Activated naive CD8-positive, alpha-beta T cell treated with anti-CD3 and anti-CD28 coated beads, Interleukin-2, amount 50 U/mL, for 24 hours (primary cell): ENCODE measurements around the gene PSMA7.

Experiments used
- ATAC-seq: fragments of 150-1000 bp; cut with Tn5 transposase; one replicate; pipeline ENCODE4 v1.10.0; 2021
- DNase-seq: peaks from one replicate; pipeline ENCODE4 v3.0.0; 2021
- H3K27ac Mint-ChIP-seq: one replicate; pipeline ENCODE4 v1.8.0; 2021; ENCODE audit warnings: mild to moderate bottlenecking, mixed read lengths
- H3K27me3 Mint-ChIP-seq: one replicate; pipeline ENCODE4 v1.8.0; 2021; ENCODE audit warnings: mixed read lengths
- H3K36me3 Mint-ChIP-seq: one replicate; pipeline ENCODE4 v1.8.0; 2021; ENCODE audit warnings: low read depth, mixed read lengths
- H3K4me1 Mint-ChIP-seq: one replicate; pipeline ENCODE4 v1.8.0; 2021; ENCODE audit warnings: mixed read lengths
- H3K4me3 Mint-ChIP-seq: one replicate; pipeline ENCODE4 v1.8.0; 2021; ENCODE audit warnings: mild to moderate bottlenecking, moderate library complexity, mixed read lengths
- H3K9me3 Mint-ChIP-seq: one replicate; pipeline ENCODE4 v1.8.0; 2021; ENCODE audit warnings: mixed read lengths

Gene PSMA7

DNA sequence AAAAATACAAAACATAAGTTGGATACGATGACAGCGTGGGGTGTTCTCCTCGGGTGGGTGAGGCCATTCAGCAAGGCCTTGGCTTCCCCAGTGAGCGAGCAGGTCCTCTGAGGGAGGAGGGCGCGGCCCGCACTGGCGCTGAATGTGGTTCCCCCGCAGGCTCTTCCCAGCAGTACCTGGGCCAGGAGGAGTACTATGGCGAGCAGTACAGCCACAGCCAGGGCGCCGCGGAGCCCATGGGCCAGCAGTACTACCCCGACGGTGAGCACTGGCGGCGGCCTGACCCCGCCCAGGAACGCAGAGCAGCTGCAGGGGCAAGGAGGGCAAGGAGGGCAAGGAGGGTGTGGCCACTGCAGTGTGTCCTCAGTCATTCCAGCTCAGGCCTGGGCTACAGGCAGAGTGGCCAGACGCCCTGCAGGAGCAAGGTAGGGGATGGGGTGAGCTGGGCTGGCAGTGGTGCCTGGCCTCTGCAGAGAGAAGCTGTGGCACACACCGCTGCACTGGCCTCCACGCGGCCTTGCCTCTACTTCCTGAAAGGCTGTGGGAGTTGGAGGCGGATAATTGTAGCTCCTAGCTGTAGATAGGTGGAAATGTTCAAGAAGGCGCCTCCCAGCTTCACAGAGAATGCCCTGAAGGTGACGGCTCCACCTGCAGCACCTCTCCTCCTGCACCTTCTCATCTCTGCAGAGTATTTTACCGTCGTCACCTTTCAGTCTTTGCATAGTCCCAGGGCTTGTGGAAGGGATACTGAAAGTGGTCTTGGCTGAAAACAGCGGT lies 21.0 kb upstream of the PSMA7 start:
- H3K4me3 Mint-ChIP-seq = no peak overlapping the region
- H3K4me1 Mint-ChIP-seq = peaks cover 12% of the 10 kb centered on the region
- H3K27ac Mint-ChIP-seq = no peak overlapping the region
- H3K36me3 Mint-ChIP-seq = peaks cover 24% of the 10 kb centered on the region
- ATAC-seq (no peak), DNase-seq (no peak)
- no peaks in the 10 kb centered on the region for H3K27me3 Mint-ChIP-seq
- H3K9me3 Mint-ChIP-seq = no peaks in the 10 kb centered on the region

DNA sequence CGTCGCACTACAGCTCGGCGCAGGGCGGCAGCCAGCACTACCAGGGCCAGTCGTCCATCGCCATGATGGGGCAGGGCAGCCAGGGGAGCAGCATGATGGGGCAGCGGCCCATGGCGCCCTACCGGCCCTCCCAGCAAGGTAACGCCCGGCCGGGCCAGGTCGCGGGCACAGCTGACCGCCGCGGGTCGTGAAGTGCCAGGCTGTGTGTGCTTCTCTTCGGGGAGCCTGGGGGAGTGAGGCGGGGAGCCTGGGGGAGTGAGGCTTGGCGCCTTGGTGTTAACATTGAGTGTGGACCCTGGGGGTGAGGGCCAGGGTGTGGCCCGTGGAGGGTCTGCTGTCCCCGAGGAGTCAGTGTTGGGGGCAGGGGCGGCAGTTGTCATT lies 20.3 kb upstream of the PSMA7 start:
- Mint-ChIP-seq H3K27ac (no peak overlapping the region), H3K4me3 (no peak overlapping the region), H3K27me3 (no peaks in the 10 kb centered on the region), H3K9me3 (no peaks in the 10 kb centered on the region), H3K4me1 (peaks cover 12% of the 10 kb centered on the region), H3K36me3 (peaks cover 25% of the 10 kb centered on the region)
- DNase-seq = no peak
- no peak for ATAC-seq

DNA sequence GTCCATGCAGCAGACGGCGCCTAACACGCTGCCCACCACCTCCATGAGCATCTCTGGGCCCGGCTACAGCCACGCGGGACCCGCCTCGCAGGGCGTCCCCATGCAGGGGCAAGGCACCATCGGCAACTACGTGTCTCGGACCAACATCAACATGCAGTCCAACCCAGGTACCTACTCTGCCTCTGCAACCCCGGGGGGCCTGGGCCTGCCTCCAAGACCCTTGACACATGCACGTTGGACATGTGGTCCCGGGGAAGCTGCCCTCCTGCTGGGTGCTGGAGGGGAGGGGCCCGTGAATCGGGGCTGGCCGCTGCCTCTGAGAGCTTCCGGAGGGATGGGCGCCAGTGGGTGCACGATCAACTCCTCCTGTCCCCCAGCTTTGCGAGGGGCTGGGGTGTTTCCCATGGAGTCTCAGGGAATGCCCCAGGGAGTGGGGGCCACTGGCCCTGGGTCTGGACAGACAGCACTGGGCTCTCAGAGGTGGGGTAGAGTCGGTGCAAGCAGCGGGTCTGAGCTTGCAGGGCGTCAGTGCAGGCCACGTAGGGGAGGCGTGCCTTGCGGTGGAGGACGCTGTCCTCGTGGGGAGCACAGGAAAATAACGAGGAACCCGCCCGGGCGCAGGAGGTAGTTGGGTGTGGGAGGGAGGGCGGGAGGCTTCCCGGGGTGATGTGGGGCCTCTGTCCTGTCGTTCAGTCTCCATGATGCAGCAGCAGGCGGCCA lies 19.7 kb upstream of the PSMA7 start:
- peaks cover 12% of the 10 kb centered on the region for H3K4me1 Mint-ChIP-seq
- no peak overlapping the region for H3K27ac Mint-ChIP-seq
- H3K36me3 Mint-ChIP-seq = peaks cover 23% of the 10 kb centered on the region
- H3K27me3 Mint-ChIP-seq = no peaks in the 10 kb centered on the region
- H3K4me3 Mint-ChIP-seq = no peak overlapping the region
- ATAC-seq (no peak), DNase-seq (no peak)
- no peaks in the 10 kb centered on the region for H3K9me3 Mint-ChIP-seq

DNA sequence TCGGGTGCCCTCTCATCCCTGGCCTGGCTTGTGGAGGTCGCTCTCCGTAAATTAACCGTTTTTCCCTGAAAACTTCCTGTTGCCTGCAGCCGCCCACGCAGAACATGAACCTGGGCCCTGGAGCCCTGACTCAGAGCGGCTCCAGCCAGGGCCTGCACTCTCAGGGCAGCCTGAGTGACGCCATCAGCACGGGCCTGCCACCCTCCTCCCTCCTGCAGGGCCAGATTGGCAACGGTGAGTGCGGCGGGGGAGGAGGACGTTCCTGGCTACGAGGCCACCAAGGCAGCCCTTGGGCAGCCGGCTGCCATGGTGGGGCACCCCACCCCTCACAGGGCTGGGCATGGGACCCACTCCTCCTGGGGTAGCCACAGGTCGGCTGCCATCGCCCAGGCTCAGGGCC lies 18.2 kb upstream of the PSMA7 start:
- no peak for ATAC-seq
- Mint-ChIP-seq H3K4me1 (peaks cover 12% of the 10 kb centered on the region), H3K36me3 (peaks cover 21% of the 10 kb centered on the region), H3K27me3 (no peaks in the 10 kb centered on the region), H3K9me3 (no peaks in the 10 kb centered on the region), H3K27ac (no peak overlapping the region), H3K4me3 (no peak overlapping the region)
- DNase-seq = no peak

DNA sequence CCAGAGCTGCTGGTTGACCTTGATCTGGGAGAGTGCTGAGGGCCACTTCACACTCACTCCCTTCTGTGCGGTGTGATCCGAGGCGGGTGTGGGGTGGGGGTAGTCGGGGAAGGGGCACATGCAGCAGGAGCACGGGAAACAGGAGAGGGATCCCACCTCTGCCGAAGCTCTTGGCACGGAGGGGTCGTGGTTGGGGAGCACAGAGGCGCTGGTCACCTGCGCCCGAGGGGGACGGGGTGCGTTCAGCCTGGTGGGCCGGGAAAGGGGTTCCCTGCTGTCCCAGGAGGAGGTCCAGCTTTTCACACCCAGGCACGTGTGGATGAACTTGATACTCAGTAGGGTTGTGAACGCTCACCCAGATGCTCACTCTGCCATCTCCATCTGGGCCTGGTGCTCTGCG lies 17.7 kb upstream of the PSMA7 start:
- H3K27me3 Mint-ChIP-seq = no peaks in the 10 kb centered on the region
- no peak for ATAC-seq
- H3K4me1 Mint-ChIP-seq = peaks cover 17% of the 10 kb centered on the region
- no peak overlapping the region for H3K4me3 Mint-ChIP-seq
- no peaks in the 10 kb centered on the region for H3K9me3 Mint-ChIP-seq
- H3K36me3 Mint-ChIP-seq = peaks cover 21% of the 10 kb centered on the region
- no peak overlapping the region for H3K27ac Mint-ChIP-seq
- no peak for DNase-seq

DNA sequence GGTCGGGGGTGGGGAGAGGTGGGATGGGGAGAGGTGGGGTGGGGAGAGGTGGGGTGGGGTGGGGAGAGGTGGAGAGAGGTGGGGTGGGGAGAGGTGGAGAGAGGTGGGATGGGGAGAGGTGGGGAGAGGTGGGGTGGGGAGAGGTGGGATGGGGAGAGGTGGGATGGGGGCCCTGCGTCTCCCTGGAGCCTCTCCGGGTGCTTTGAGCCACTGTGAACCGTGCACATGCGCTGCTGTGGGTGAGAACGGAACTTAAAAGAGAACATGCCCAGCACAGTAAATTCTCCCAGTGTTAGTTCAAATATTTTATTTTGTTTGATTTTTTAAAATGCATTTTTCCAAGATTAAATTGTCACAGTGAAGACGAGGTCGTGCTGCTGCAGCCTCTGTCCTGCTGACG lies 17.1 kb upstream of the PSMA7 start:
- no peak for ATAC-seq
- Mint-ChIP-seq H3K27ac (no peak overlapping the region), H3K36me3 (peaks cover 17% of the 10 kb centered on the region)

DNA sequence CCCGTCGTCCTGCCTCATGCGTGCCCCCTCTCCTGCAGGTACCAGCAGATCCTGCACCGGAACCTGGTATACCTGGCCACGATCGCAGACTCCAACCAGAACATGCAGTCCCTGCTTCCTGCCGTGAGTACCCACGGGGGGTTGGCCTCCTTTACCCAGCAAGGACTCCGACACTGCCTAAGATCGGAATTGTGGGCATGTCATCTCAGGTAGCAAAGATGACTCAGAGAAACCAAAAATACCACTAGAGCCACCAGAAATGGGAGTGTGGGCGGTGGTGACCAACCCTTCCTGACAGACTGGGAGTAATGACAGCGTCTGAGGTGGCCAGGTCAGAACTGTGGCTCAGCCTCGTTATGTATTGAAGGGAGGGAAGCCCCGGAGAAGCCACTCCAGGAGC lies 16.6 kb upstream of the PSMA7 start:
- DNase-seq (peak; percentile 78), ATAC-seq (peak; percentile 82)
- Mint-ChIP-seq H3K27ac (peak overlapping the region; percentile 83), H3K4me3 (peak overlapping the region; percentile 40), H3K9me3 (no peaks in the 10 kb centered on the region), H3K36me3 (peaks cover 16% of the 10 kb centered on the region), H3K4me1 (peaks cover 17% of the 10 kb centered on the region), H3K27me3 (no peaks in the 10 kb centered on the region)

More for the DNA sequence above, 17.1 kb upstream of the PSMA7 start:
- Mint-ChIP-seq H3K9me3 (no peaks in the 10 kb centered on the region), H3K27me3 (no peaks in the 10 kb centered on the region), H3K4me3 (no peak overlapping the region), H3K4me1 (peaks cover 17% of the 10 kb centered on the region)
- no peak for DNase-seq

DNA sequence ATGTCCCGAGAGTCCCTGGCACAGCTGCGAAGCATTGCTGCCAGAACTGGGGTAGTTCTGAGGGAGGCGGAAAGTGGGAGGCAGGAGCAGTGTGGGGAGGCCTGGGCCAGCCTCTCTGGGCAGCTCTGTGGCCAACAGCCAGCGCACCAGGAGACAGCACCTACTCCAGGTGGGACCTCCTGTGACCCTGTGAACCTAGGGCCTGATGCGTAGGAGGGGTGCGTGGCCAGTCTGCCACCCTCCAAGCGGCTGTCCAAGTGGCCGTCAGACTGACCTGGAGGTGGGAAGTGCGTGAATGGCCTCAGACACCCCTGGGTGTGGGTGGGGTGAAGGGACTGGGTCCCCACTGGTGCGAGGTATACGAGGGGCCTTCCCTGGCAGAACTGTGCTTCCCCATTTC lies 15.9 kb upstream of the PSMA7 start:
- peaks cover 17% of the 10 kb centered on the region for H3K4me1 Mint-ChIP-seq
- DNase-seq (no peak), ATAC-seq (no peak)
- peaks cover 23% of the 10 kb centered on the region for H3K36me3 Mint-ChIP-seq
- no peaks in the 10 kb centered on the region for H3K27me3 Mint-ChIP-seq
- H3K9me3 Mint-ChIP-seq = no peaks in the 10 kb centered on the region
- H3K4me3 Mint-ChIP-seq = no peak overlapping the region
- H3K27ac Mint-ChIP-seq = no peak overlapping the region

DNA sequence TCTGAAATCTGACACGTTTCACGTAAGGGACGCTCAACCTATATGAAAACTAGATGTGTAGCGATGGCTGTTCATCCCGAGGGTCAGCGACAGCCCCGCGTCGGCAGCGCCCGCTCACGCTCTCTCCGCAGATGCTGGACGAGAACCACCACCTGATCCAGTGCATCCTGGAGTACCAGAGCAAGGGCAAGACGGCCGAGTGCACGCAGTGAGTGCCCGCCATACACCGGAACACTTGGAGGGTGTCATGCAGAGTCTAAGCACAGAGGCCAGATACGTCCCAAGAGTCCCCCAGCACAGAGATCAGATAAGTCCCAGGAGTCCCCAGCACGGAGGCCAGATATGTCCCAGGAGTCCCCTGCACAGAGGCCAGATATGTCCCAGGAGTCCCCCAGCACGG lies 15.3 kb upstream of the PSMA7 start:
- Mint-ChIP-seq H3K9me3 (no peaks in the 10 kb centered on the region), H3K36me3 (peaks cover 24% of the 10 kb centered on the region), H3K4me3 (no peak overlapping the region), H3K27me3 (no peaks in the 10 kb centered on the region), H3K27ac (no peak overlapping the region), H3K4me1 (peaks cover 17% of the 10 kb centered on the region)
- DNase-seq (no peak), ATAC-seq (no peak)

DNA sequence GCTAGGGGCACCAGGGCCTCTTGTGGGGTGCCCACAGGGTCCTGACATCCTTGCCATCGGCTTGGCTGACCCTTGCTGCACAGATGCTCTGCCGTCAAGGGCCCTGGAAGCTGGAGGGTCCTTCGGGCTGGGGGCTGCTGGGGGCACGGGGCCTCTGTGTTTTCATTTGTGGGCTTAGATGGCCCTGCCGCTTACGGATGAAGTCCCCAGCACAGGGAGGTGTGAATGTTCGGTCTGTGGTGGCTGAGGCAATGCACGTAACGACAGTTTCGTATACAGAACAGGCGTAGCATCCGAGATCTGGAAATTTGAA lies 14.8 kb upstream of the PSMA7 start:
- Mint-ChIP-seq H3K4me3 (no peak overlapping the region), H3K27me3 (no peaks in the 10 kb centered on the region), H3K36me3 (peaks cover 28% of the 10 kb centered on the region), H3K9me3 (no peaks in the 10 kb centered on the region), H3K27ac (no peak overlapping the region), H3K4me1 (peaks cover 17% of the 10 kb centered on the region)
- DNase-seq = no peak
- no peak for ATAC-seq

DNA sequence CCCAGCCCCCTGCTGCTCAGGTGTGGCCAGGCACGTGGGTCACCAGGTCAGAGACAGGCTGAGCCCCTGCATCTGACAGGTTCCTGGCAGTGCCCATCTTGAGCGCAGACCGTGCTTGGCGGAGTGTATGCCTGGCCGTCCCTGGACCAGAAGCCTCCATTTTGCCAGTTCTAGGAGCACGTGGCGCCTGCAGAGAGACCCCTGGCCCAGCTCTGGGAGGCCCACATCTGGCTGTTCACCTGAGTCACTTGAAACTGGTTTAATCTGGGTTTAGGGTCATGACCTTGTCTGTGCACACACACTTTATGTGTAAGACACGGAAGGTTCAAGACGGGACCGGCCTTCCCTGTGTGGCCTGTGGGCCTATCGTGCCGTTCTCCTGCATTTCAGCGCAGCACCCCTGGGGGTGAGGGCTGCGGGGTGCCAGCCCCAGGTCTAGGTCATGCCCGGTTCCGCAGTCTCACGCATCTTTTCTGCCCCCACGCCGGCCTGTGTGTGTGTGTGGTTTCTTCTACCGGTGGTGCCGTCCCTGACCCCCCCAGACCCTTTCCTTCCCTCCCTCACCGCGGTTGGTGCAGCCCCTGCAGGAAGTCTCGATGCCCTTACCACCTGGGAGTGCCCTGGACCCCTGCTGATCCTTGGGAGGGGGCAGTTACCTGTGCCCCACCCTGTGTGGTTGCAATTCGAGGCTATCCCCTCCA lies 14.3 kb upstream of the PSMA7 start:
- no peak for DNase-seq
- H3K4me3 Mint-ChIP-seq = no peak overlapping the region
- no peak overlapping the region for H3K27ac Mint-ChIP-seq
- no peak for ATAC-seq
- peaks cover 33% of the 10 kb centered on the region for H3K36me3 Mint-ChIP-seq
- peaks cover 17% of the 10 kb centered on the region for H3K4me1 Mint-ChIP-seq
- no peaks in the 10 kb centered on the region for H3K27me3 Mint-ChIP-seq
- peaks cover 4% of the 10 kb centered on the region for H3K9me3 Mint-ChIP-seq

DNA sequence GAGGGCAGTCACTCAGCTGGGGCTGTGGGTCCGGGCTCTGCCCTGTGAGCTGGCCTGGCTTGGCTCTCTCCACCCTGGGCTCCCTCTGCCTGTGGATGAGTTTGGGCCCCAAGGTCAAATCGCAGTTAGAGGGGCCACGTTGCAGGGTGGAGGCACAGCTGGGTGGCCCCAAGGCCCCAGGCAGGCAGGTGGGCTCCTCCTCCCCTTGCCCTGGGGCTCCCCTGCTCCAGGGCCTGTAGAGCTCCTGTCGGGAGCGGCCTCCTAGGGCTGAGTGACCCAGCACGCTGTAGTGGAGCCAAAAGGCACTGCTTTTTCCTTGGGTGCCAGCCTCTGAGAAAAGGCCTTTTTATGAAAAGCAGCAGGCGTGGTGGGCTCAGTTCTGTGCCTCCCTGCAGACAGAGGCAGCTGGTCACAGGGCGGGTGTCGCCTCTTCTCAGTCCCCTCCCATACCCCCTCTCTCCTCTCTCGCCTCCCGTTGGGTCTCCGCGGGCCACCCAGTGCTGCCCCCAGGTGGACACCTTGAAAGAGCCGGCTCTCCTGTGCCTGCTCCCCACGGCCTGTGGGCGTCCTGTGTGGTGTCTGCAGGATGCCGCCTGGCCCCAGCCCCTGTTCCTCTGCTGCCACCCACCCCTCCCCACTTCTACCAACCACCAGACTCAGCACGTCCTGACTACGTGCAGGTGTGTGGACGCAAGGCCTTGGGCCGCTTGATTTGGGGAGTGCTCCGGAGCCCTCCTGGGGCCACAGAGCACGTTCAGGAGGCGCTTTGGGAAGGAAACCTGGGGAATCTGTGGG lies 13.6 kb upstream of the PSMA7 start:
- Mint-ChIP-seq H3K9me3 (peaks cover 4% of the 10 kb centered on the region), H3K27me3 (no peaks in the 10 kb centered on the region), H3K27ac (no peak overlapping the region), H3K4me1 (peaks cover 17% of the 10 kb centered on the region), H3K36me3 (peaks cover 39% of the 10 kb centered on the region), H3K4me3 (no peak overlapping the region)
- peak; percentile 64 for ATAC-seq
- DNase-seq = peak; percentile 81

DNA sequence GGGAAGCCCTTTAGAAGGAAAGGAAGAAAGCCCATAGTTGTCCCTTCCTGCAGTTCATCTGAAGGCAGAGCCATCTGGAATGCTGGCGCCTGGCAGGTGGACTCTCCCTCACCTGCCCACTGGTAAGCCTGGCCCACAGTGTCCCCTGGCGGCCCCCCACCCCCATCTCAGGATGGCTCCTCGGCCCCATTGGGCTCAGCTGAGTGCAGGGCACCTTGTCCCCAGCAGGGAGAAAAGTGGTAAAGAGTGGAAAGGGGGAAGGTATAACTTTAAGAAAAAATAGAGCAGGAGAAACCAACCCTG lies 13.0 kb upstream of the PSMA7 start:
- no peak overlapping the region for H3K27ac Mint-ChIP-seq
- DNase-seq (no peak), ATAC-seq (no peak)
- no peaks in the 10 kb centered on the region for H3K27me3 Mint-ChIP-seq
- H3K4me3 Mint-ChIP-seq = no peak overlapping the region
- H3K9me3 Mint-ChIP-seq = peaks cover 4% of the 10 kb centered on the region
- H3K4me1 Mint-ChIP-seq = peaks cover 17% of the 10 kb centered on the region
- H3K36me3 Mint-ChIP-seq = peaks cover 39% of the 10 kb centered on the region

DNA sequence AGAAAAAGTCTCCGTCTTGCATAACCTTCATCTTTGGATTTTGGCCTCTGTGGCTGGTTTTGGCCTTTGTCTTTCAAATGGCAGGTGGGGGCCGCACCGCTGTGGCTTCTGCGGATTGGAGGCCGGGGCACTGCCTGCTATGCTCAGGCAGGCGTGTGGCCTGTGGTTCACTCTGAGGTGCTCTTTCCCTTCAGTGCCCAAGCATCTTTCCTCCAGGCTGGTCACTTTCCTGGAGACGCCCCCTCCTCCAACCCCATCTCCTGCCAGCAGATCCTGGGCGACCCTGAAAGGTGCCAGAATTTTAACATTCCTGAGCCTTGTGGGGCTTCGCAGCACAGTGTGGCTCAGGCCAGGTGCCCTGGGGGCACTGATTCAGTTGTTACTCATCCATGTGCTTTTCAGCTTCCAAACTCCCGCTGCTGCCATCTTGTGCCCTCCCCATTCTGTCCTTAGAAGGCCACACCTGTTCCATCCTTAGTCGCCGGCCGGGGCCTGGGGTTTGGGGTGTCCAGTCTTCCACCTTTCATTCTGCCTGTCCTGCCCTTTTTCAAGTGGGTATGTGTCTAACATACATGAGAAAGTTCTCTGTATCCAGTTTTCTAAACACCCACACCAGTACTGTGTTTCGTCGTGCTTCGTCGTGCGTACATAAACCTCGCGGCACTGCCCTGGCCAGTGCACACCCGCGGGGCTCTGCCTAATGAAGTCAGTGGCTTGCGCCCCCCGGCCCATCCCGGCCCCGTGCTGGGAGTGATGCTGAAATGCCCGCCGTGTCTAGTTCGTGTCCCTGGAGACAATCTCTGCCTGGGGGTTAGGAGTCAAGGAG lies 12.4 kb upstream of the PSMA7 start:
- Mint-ChIP-seq H3K9me3 (peaks cover 4% of the 10 kb centered on the region), H3K4me3 (no peak overlapping the region), H3K27me3 (no peaks in the 10 kb centered on the region), H3K27ac (no peak overlapping the region), H3K4me1 (peaks cover 16% of the 10 kb centered on the region), H3K36me3 (peaks cover 38% of the 10 kb centered on the region)
- ATAC-seq = no peak
- no peak for DNase-seq
